NAMALWA (cell line): ENCODE measurements around the gene BMP6.
"Not testable (repeated sequence)": the region's sequence is repeated elsewhere in the genome, so short reads cannot be mapped to it uniquely, and the experiment has no call there.

Experiments
- DNase-seq: peaks from one replicate; pipeline ENCODE4 v3.0.0-alpha.2; 2015; ENCODE audit warnings: low spot score

Gene BMP6

DNA sequence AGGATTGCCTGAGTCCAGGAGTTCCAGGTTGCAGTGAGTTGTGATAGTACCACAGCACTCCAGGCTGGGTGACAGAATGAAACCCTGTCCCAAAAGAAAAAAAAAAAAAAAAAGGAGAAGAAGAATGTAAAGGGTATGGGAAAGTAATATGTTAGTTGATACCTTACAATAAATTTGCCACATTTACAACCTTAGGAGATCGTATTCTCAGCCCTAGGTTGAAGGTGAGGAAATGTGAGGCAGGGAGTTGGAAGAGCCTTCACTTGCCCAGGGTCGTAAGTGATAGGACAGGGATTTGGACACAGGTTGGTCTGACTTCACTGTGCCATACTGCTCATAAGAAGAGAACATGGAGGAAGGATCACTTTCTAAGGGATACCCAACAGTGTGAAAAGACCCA, 68.6 kb downstream of the BMP6 start:
- DNase-seq = no peak

GRCh38 chr6:7797386-7797785, 71.5 kb downstream of the BMP6 start:
- no peak for DNase-seq

GRCh38 chr6:7798751-7799150, 72.9 kb downstream of the BMP6 start:
- DNase-seq = no peak

GRCh38 chr6:7802662-7803061, 76.8 kb downstream of the BMP6 start:
- no peak for DNase-seq

- DNase-seq = no peak
Measured at GRCh38 chr6:7803214-7803613, 77.3 kb downstream of the BMP6 start.

- DNase-seq = no peak
Measured at GRCh38 chr6:7805078-7805849, 79.4 kb downstream of the BMP6 start.

- no peak for DNase-seq
Measured at GRCh38 chr6:7805850-7806214, 79.9 kb downstream of the BMP6 start.

DNA sequence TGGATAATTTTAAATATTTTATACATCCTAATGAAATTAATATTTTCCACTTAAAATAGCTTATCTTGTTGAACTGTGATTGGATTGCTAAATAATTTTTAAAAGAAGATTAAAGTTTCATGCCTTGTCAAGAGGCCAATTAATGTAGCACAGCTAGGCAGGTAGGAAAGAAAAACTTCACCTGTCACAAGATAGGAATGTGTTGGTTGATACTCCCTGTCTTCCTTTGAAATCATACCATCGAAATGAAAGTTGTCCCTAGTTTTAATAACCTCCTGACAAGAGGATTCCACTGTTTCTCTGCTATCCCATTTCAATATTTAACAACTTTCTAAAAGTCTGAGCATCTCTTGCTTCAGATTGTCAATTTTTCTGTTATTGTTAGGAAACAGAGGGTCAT, 80.8 kb downstream of the BMP6 start:
- DNase-seq = no peak

DNA sequence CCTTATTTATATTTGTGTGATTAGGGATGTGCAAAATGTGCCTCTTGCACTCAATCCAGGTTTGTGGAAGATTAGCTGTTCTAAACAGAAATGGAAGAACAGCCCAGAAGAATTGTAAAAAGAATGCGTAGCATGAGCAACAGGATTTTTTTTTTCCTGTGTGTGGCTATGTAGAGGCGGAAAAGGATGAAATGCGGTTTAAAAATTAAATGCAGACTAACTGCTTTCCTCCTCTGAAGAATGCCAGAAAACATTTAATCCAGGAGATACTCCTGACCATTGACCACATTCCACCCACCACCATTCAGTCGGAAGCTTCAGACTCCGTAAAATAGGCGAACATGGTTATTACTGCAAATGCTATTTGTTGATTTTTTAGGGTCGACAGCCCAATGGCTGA, 83.4 kb downstream of the BMP6 start:
- no peak for DNase-seq

DNA sequence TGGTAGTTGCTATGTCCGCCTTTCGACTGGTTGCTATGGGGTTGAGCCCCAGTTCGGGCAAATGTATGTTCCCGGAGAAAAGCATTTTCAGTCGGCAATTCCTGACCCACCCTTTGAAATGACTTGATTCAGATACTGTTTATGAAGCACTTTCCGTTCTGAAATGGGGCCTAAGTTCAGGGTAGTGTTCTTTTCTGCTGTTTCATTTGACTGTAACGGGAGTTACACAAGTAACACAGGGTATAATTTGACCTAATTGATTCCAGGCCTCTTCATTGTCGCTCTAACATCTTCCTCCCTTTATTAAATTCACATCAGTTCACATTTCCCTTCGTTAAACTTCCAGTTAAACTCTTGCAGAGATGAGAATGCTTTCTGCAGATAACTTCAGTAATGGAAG, 85.5 kb downstream of the BMP6 start:
- DNase-seq = no peak

- DNase-seq = no peak
Measured at GRCh38 chr6:7812623-7813022, 86.7 kb downstream of the BMP6 start.

- no peak for DNase-seq
Measured at GRCh38 chr6:7813193-7813592, 87.3 kb downstream of the BMP6 start.

DNA sequence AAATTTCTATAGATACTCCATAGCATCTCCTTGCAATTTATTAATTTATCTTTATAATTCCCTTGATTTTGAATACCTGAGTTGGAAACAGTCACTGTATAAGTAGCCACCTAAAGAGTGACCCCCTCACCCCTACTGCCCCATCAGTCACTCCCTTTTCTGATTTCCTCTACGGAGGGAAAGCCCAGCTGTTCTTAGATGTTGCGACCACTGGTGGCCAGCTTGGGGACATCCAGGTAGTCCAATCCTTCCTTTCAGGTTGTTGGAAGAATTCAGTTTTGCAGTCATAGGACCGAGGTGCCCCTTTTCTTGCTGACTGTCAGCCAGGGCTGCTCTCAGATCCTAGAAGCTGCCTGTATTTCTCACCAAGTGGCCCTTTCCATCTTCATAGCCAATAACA, 87.8 kb downstream of the BMP6 start:
- no peak for DNase-seq

DNA sequence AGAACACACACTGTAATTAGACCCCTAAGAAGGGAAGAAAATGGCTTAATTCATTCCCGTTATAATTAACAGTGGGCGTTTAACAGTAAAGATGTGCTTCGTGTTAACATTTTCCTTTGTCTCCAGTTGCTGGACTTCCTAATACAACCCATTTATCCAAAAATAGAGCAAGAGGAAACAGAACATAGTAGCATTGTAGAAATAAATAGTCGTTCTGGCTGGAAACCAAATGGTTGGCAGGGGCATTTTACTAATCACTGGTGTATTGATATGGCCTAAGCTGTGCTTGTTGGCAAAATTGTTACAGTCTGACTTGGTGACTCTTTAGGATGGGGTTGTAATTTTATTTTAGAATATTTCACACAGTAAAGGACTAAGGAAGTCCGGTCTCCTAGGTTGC, 89.8 kb downstream of the BMP6 start:
- no peak for DNase-seq

DNA sequence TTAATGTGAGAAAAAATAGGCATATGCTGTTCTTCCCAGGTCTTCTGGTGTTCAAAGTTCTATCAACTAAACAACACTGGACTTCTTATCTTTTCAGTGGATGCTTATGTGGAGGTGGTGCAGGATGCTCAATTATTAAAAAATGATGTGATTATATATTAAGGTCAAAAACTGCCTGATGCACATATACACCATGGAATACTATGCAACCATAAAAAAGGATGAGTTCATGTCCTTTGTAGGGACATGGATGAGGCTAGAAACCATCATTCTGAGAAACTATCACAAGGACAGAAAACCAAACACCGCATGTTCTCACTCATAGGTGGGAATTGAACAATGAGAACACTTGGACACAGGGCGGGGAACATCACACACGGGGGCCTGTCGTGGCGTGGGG, 91.3 kb downstream of the BMP6 start:
- DNase-seq = not testable (repeated sequence)

DNA sequence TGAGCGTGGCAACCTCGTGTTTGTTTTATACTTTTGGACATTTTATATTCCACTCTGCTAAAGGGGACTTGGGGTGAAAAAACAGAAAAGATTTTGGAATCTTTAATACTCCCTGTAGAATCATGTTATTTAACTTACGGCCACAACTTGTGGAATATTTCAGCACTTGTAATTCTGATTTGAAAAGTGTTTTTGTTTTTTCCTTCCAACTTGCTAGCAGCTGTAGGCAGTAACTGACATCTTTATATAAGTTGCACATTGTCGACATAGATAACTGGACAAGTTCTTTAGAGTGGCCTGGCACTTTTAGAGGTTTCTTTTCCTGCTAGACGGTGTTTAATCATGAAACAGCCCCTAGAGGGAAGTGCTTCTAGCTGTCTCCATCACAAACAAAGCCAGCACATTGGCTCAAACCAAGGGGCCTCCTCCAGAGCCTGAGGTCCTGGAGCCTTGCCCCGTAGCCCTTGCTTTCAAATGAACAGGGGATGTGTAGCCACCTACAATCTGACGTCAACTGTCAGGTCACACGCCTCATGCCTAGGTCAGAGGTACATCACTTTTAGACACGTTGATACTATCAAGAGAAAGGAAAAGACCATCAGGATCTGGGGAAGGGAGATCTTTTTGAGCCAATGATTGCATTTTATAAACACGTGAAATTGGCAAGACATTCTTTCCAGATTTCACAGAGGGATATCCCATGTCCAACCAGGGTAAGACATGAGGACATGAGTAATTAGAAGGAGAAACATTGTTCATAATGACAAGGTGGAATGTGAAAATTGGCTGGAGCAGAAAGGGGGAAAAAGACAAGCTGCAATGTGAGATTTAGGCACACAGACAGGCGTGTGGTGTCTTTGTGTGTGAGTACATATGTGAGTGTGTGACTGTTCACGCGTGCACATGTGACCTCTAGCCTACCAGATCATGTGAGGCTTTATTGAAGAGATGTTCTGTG, 92.6 kb downstream of the BMP6 start:
- DNase-seq = no peak

DNA sequence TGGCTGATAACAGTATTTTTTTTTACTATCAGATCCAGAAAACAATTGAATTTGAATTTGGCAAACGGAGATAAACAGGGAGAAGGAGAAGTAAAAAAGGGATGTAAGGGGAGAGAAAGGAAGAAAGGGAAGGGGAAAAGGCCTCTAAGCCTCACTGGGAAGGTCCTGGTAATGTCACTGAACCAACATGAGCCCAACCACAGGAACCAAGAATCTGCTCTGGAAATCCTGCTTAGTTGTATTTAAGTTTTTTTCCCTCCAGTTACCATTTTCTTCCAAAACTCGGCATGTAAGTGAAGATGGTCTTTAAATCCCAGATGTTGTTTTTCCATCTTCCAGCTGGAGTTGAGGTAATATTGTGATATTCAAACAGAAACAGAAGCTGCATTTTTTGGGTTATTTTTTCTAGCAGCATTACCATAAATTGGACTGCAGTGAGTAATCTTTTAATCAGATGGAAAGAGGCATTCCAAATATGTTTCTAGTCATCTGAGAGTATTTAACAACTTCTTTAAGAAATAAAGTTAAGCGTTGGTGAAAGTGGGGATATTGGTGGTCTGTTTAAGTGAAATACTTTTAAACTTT, 93.6 kb downstream of the BMP6 start:
- no peak for DNase-seq

DNA sequence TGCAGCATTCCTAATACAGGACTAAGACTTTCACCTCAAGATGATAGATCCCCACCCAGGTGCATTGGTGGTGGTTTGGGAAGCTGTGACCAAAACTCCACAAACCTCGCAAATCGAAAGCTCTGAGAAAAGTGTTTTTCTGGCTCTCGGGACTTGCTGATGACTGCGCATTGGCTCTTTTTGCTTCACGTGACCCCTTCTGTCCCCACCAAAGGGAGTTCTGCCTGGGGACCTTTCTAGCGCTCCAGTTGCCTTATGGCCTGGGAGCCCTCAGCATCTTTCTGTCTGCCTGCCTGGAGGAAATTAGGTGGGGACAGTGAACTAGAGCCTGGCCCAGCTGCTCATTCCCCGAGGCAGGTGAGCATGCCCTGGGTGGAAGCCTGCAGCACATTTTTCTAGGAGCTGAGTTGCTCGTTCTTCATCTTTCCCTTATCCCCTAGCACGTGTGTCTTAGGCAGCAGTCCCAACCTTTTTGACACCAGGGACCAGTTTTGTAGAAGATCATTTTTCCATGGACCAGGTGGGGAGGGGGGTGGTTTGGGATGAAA, 94.5 kb downstream of the BMP6 start:
- DNase-seq = no peak

- no peak for DNase-seq
Measured at GRCh38 chr6:7821426-7821825, 95.5 kb downstream of the BMP6 start.

GRCh38 chr6:7823552-7823951, 97.7 kb downstream of the BMP6 start:
- DNase-seq = no peak

DNA sequence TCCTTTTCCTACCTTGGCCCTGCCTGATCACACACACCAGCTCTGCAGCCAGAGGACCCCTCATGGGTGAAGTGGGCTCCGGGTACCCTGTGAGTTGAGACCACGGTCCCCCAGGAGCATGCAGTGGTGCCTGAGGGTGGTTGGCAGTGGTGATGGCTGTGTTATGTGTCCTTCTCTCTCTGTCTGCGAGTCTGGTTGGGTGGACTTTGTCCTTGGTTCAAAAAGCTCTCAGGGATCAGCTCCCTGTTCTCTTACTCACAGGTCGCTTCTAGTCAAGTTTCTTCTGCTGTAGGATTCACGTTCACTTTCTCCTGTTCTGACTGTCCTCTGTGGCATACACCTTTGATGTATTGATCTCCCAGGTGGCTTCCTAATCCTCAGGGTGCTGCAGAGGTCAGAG, 100.1 kb downstream of the BMP6 start:
- no peak for DNase-seq

- no peak for DNase-seq
Measured at GRCh38 chr6:7827142-7827541, 101.2 kb downstream of the BMP6 start.

DNA sequence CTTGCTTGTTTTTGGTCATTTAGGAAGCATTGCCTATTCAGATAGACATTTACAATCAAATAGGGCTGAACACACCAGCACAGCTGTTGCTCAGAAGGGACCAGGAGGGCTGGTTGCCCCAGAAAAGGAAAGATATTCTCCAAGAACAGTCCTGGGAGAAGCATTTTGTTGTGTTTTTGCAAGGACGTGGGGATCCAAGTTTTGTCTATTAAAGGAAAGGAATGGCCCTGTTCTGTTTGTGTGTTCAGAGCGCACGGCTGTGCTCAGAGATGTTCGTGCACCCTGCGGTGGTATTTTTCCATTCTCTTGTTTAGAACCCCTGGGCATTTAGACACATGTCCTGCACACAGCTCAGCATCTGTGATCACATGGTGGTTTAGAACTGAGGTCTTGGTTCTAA, 102.2 kb downstream of the BMP6 start:
- no peak for DNase-seq
